Fibroblast of skin of scalp (primary cell): ENCODE measurements around the gene ZBTB43.
A peak's percentile ranks its signal among the peaks of the same experiment; 100 is the strongest.

Source experiments
- DNase-seq: peaks from one replicate; pipeline ENCODE4 v3.0.0-alpha.2; 2013

ZBTB43 gene

GRCh38 chr9:126860077-126860756 lies 55.4 kb downstream of the ZBTB43 start, which contains the start of gene ZBTB34:
TSS of gene ZBTB34 (plus strand) at chr9:126860639. CDS start at chr9:126879400, 18,761 bp downstream.
- DNase-seq = peak; percentile 67

- no peak for DNase-seq
Observed at GRCh38 chr9:126860757-126861466, 56.1 kb downstream of the ZBTB43 start.

- DNase-seq = peak; percentile 42
Observed at GRCh38 chr9:126861707-126862103, 56.9 kb downstream of the ZBTB43 start.

GRCh38 chr9:126862104-126862761 lies 57.4 kb downstream of the ZBTB43 start:
- DNase-seq = no peak

- no peak for DNase-seq
Observed at GRCh38 chr9:126864771-126865170, 59.9 kb downstream of the ZBTB43 start.

- DNase-seq = no peak
Observed at GRCh38 chr9:126869368-126869767, 64.5 kb downstream of the ZBTB43 start.

- DNase-seq = no peak
Observed at GRCh38 chr9:126872516-126872915, 67.7 kb downstream of the ZBTB43 start.

GRCh38 chr9:126874546-126875314 lies 69.9 kb downstream of the ZBTB43 start:
- DNase-seq = peak; percentile 42

GRCh38 chr9:126875756-126876510 lies 71.1 kb downstream of the ZBTB43 start:
- no peak for DNase-seq

- no peak for DNase-seq
Observed at GRCh38 chr9:126876531-126876930, 71.7 kb downstream of the ZBTB43 start.

GRCh38 chr9:126877418-126877817 lies 72.6 kb downstream of the ZBTB43 start:
- DNase-seq = no peak

- no peak for DNase-seq
Observed at GRCh38 chr9:126879288-126879687, 74.4 kb downstream of the ZBTB43 start.

GRCh38 chr9:126880226-126880946 lies 75.5 kb downstream of the ZBTB43 start:
- no peak for DNase-seq

- DNase-seq = no peak
Observed at GRCh38 chr9:126880947-126881332, 76.1 kb downstream of the ZBTB43 start.

- DNase-seq = no peak
Observed at GRCh38 chr9:126882746-126883145, 77.9 kb downstream of the ZBTB43 start.

- DNase-seq = no peak
Observed at GRCh38 chr9:126883636-126884035, 78.8 kb downstream of the ZBTB43 start.

GRCh38 chr9:126885131-126885641 lies 80.3 kb downstream of the ZBTB43 start:
- DNase-seq = no peak

- DNase-seq = no peak
Observed at GRCh38 chr9:126886034-126886822, 81.4 kb downstream of the ZBTB43 start.

- no peak for DNase-seq
Observed at GRCh38 chr9:126886897-126887296, 82.1 kb downstream of the ZBTB43 start.
